Measurements from ENCODE around the gene CRYBG1. TPM values are rescaled to one million over a fixed set of nuclear protein-coding genes. Genes with fewer than 3 reads are reported as not detected.

Gene CRYBG1
- polyA plus RNA-seq, 1 donor from 2014 or later: 0.73 TPM

GRCh38 chr6:106533054-106533453 is 172.5 kb downstream of the CRYBG1 start:
- H3K9me2 ChIP-seq (ENCODE audit: insufficient read depth, low read length): no peaks in the 10 kb centered on the region
- H3K4me3 ChIP-seq (ENCODE audit: low read length): no peak overlapping the region
- no peaks in the 10 kb centered on the region for H3K27me3 ChIP-seq (ENCODE audit: insufficient read depth, low read depth, low read length)
- no peak overlapping the region for H3K9ac ChIP-seq (ENCODE audit: low read length)
- H3K27ac ChIP-seq (ENCODE audit: low read length): no peak overlapping the region
- no peaks in the 10 kb centered on the region for H3K36me3 ChIP-seq (ENCODE audit: insufficient read depth, low read length)
- no peak overlapping the region for H2AFZ ChIP-seq (ENCODE audit: low read depth, low read length)
- H3K4me2 ChIP-seq (ENCODE audit: low read length): no peak overlapping the region
- TF ChIP-seq EZH2 (IDR thresholded peaks at IDR 0.05; ENCODE audit: borderline replicate concordance, insufficient read depth, low read length, poor library complexity, severe bottlenecking): no peak
- TF ChIP-seq TAF1 (IDR thresholded peaks at IDR 0.05; ENCODE audit: low read depth): no peak
- no peak for TF ChIP-seq RAD21 (conservative IDR thresholded peaks at IDR 0.05)
- TF ChIP-seq, protein P1, sequence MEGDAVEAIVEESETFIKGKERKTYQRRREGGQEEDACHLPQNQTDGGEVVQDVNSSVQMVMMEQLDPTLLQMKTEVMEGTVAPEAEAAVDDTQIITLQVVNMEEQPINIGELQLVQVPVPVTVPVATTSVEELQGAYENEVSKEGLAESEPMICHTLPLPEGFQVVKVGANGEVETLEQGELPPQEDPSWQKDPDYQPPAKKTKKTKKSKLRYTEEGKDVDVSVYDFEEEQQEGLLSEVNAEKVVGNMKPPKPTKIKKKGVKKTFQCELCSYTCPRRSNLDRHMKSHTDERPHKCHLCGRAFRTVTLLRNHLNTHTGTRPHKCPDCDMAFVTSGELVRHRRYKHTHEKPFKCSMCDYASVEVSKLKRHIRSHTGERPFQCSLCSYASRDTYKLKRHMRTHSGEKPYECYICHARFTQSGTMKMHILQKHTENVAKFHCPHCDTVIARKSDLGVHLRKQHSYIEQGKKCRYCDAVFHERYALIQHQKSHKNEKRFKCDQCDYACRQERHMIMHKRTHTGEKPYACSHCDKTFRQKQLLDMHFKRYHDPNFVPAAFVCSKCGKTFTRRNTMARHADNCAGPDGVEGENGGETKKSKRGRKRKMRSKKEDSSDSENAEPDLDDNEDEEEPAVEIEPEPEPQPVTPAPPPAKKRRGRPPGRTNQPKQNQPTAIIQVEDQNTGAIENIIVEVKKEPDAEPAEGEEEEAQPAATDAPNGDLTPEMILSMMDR (IDR thresholded peaks at IDR 0.05; ENCODE audit: poor library complexity, severe bottlenecking): no peak
- no peak for TF ChIP-seq SMC3 (conservative IDR thresholded peaks at IDR 0.05; ENCODE audit: poor library complexity)
- no peak for TF ChIP-seq POLR2AphosphoS5 (IDR thresholded peaks at IDR 0.05)
- no peak for TF ChIP-seq REST (IDR thresholded peaks at IDR 0.05; ENCODE audit: borderline replicate concordance)
- no peak for TF ChIP-seq MXI1 (conservative IDR thresholded peaks at IDR 0.05; ENCODE audit: poor library complexity, severe bottlenecking)
- no peak for TF ChIP-seq EP300 (conservative IDR thresholded peaks at IDR 0.05; ENCODE audit: poor library complexity, severe bottlenecking)
- no peaks in the 10 kb centered on the region for H3F3A ChIP-seq (ENCODE audit: insufficient read depth, low read length, poor library complexity, severe bottlenecking)
- no peaks in the 10 kb centered on the region for H3K79me2 ChIP-seq (replicated peaks; ENCODE audit: insufficient read depth, low read length)
- no peaks in the 10 kb centered on the region for H3K9me3 ChIP-seq (ENCODE audit: low read length)
- no peaks in the 10 kb centered on the region for H4K20me1 ChIP-seq (ENCODE audit: insufficient read depth)

DNA sequence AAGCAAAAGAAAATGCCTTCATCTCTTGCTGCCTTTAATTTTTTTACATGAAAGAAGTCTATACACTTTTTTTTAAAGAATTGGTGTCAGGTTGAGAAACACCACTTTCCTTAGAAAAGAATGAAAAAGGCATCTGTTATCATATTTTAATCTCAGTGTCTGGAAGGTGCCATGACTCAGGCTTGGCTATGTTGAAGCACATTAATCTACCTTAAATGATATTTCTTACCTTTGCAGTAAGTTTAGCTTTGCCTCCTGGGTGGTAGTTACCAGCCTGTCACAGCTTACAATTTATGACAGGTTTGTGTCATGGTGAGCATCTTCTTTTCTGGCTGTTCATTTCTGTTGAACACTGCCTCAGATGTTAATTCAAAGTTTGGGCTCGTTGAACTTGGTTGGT is 173.5 kb downstream of the CRYBG1 start:
- Histone ChIP-seq H3K36me3 (ENCODE audit: insufficient read depth, low read length) (no peaks in the 10 kb centered on the region), H3K9me2 (ENCODE audit: insufficient read depth, low read length) (no peaks in the 10 kb centered on the region), H3K9ac (ENCODE audit: low read length) (no peak overlapping the region), H4K20me1 (ENCODE audit: insufficient read depth) (no peaks in the 10 kb centered on the region), H3F3A (ENCODE audit: insufficient read depth, low read length, poor library complexity, severe bottlenecking) (no peaks in the 10 kb centered on the region), H3K27me3 (ENCODE audit: insufficient read depth, low read depth, low read length) (no peaks in the 10 kb centered on the region), H3K79me2 (replicated peaks; ENCODE audit: insufficient read depth, low read length) (no peaks in the 10 kb centered on the region), H3K4me3 (ENCODE audit: low read length) (no peak overlapping the region), H3K9me3 (ENCODE audit: low read length) (no peaks in the 10 kb centered on the region), H3K27ac (ENCODE audit: low read length) (no peak overlapping the region), H2AFZ (ENCODE audit: low read depth, low read length) (no peak overlapping the region), H3K4me2 (ENCODE audit: low read length) (no peak overlapping the region)
- TF ChIP-seq MXI1 (conservative IDR thresholded peaks at IDR 0.05; ENCODE audit: poor library complexity, severe bottlenecking) (no peak), RAD21 (conservative IDR thresholded peaks at IDR 0.05) (no peak), REST (IDR thresholded peaks at IDR 0.05; ENCODE audit: borderline replicate concordance) (no peak), POLR2AphosphoS5 (IDR thresholded peaks at IDR 0.05) (no peak), SMC3 (conservative IDR thresholded peaks at IDR 0.05; ENCODE audit: poor library complexity) (no peak), TAF1 (IDR thresholded peaks at IDR 0.05; ENCODE audit: low read depth) (no peak), EZH2 (IDR thresholded peaks at IDR 0.05; ENCODE audit: borderline replicate concordance, insufficient read depth, low read length, poor library complexity, severe bottlenecking) (no peak), EP300 (conservative IDR thresholded peaks at IDR 0.05; ENCODE audit: poor library complexity, severe bottlenecking) (no peak)
- TF ChIP-seq, protein P1 (IDR thresholded peaks at IDR 0.05; ENCODE audit: poor library complexity, severe bottlenecking): no peak
